CD4-positive, alpha-beta T cell (primary cell): ENCODE measurements around the gene TAT. TPM values are rescaled to one million over a fixed set of nuclear protein-coding genes. Genes with fewer than 3 reads are reported as not detected.

ENCODE experiments used
- ATAC-seq: fragments of 200-7000 bp; cut with Tn5 transposase; one replicate; pipeline ENCODE4 v1.10.0; 2022; ENCODE audit warnings: mild to moderate bottlenecking; ENCODE audit not compliant: poor library complexity
- CTCF ChIA-PET: fragments of 350-600 bp; sonication (Branson Sonifier 250); formaldehyde crosslinking; loops from one replicate; lab custom pipeline; 2021; ENCODE audit warnings: antibody characterized with exemption, inconsistent platforms; lab: Charles Lee
- POLR2A ChIA-PET: fragments of 350-600 bp; sonication (Branson Sonifier 250); formaldehyde crosslinking; loops from one replicate; lab custom pipeline; 2021; ENCODE audit warnings: antibody characterized with exemption, inconsistent platforms; lab: Charles Lee
- DNase-seq, 14 experiments: peaks; one replicate each; pipeline ENCODE4 v3.0.0-alpha.2; 2013 to 2020; ENCODE audit warnings: mixed read lengths in 2 of 14
- H3K27ac ChIP-seq, 2 donors: one replicate each; pipeline versions ENCODE4 v1.5.1 to v1.7.0; 2013; ENCODE audit warnings: low read length in 2 of 2, low read depth in 1 of 2, mild to moderate bottlenecking in 1 of 2
- H3K27me3 ChIP-seq, 2 experiments: 1 replicate in 1 of 2; 2 replicates in 1 of 2; pipeline versions ENCODE4 v1.6.1 to v1.7.0; 2013; ENCODE audit warnings: low read length in 2 of 2, control low read depth in 1 of 2, mild to moderate bottlenecking in 1 of 2, moderate library complexity in 1 of 2; ENCODE audit not compliant: insufficient read depth in 2 of 2, control insufficient read depth in 1 of 2
- H3K36me3 ChIP-seq: one replicate; pipeline ENCODE4 v1.6.1; 2013; ENCODE audit warnings: low read length, control low read depth; ENCODE audit not compliant: insufficient read depth
- H3K4me1 ChIP-seq: one replicate; pipeline ENCODE4 v1.6.1; 2013; ENCODE audit warnings: low read length, control low read depth; ENCODE audit not compliant: insufficient read depth
- H3K4me3 ChIP-seq: one replicate; pipeline ENCODE4 v1.5.1; 2013; ENCODE audit warnings: mild to moderate bottlenecking, low read length, moderate library complexity
- H3K9me3 ChIP-seq, 2 experiments: 1 replicate in 1 of 2; 2 replicates in 1 of 2; pipeline versions ENCODE4 v1.6.1 to v1.7.0; 2013; ENCODE audit warnings: low read length in 2 of 2, mild to moderate bottlenecking in 2 of 2, control low read depth in 1 of 2, moderate library complexity in 1 of 2; ENCODE audit not compliant: control insufficient read depth in 1 of 2, insufficient read depth in 1 of 2
- H3K27ac Mint-ChIP-seq: one replicate; pipeline ENCODE4 v1.8.0; 2020; ENCODE audit warnings: mixed read lengths
- H3K27me3 Mint-ChIP-seq: one replicate; pipeline ENCODE4 v1.8.0; 2021; ENCODE audit warnings: mixed read lengths
- H3K36me3 Mint-ChIP-seq: one replicate; pipeline ENCODE4 v1.8.0; 2021; ENCODE audit warnings: low read depth, mixed read lengths
- H3K4me1 Mint-ChIP-seq: one replicate; pipeline ENCODE4 v1.8.0; 2021; ENCODE audit warnings: low read depth, mixed read lengths
- H3K4me3 Mint-ChIP-seq: one replicate; pipeline ENCODE4 v1.8.0; 2020; ENCODE audit warnings: mild to moderate bottlenecking, mixed read lengths
- H3K9me3 Mint-ChIP-seq: one replicate; pipeline ENCODE4 v1.8.0; 2020; ENCODE audit warnings: mixed read lengths
- intact Hi-C, 2 experiments: fragments of 100-400 bp; cut with DNase I in 1 of 2; cut with micrococcal nuclease in 1 of 2; formaldehyde crosslinking; loops; one replicate each; pipeline versions ENCODE4 v1.15.1 to v1.9.0; 2023 to 2025; cut with DNase I, micrococcal nuclease
- total RNA-seq, 174 experiments: library from RNA in 2 of 174; stranded (reverse) in 2 of 174; gene quantifications; one replicate each; pipeline ENCODE4 v1.2.3 and lab custom pipeline; 2021 to 2026
- TF ChIP-seq, protein P1 (sequence below): fragments of 200-600 bp; IDR thresholded peaks from one replicate; pipeline ENCODE4 v1.8.0; 2022; ENCODE audit warnings: antibody characterized with exemption, mild to moderate bottlenecking

The TAT gene
- total RNA-seq, 2 experiments from 2014 or later = not detected

DNA sequence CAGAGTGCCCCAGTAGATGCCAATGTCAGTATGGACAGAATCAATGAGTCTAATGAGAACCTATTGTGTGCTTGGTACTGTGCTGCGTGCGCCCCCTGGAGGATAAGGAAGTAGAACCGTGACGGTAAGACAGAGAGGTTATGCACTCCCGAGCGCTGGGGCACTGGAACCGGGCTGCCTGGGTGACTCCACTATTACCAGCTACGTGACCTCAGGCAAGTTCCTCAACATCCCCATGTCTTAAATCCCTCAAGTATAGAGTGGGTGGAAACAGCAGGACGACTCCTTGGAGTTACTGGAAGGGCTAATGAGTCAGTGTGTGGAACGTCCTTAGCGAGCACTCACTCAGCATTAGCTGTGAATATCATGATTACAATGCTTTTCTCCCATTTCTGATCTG is 34.5 kb downstream of the TAT start:
- Mint-ChIP-seq H3K27ac (no peak overlapping the region), H3K27me3 (peaks cover 16% of the 10 kb centered on the region), H3K36me3 (no peaks in the 10 kb centered on the region), H3K4me3 (no peak overlapping the region), H3K4me1 (no peaks in the 10 kb centered on the region), H3K9me3 (no peaks in the 10 kb centered on the region)
- ChIA-PET POLR2A (no interaction called here), CTCF (interaction anchor here (1.6 kb wide), 1 partner anchor 23 kb away, joined by 3 read pairs; no protein-coding TSS in a partner anchor)
- TF ChIP-seq, protein P1, sequence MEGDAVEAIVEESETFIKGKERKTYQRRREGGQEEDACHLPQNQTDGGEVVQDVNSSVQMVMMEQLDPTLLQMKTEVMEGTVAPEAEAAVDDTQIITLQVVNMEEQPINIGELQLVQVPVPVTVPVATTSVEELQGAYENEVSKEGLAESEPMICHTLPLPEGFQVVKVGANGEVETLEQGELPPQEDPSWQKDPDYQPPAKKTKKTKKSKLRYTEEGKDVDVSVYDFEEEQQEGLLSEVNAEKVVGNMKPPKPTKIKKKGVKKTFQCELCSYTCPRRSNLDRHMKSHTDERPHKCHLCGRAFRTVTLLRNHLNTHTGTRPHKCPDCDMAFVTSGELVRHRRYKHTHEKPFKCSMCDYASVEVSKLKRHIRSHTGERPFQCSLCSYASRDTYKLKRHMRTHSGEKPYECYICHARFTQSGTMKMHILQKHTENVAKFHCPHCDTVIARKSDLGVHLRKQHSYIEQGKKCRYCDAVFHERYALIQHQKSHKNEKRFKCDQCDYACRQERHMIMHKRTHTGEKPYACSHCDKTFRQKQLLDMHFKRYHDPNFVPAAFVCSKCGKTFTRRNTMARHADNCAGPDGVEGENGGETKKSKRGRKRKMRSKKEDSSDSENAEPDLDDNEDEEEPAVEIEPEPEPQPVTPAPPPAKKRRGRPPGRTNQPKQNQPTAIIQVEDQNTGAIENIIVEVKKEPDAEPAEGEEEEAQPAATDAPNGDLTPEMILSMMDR = peak; percentile 58
- intact Hi-C loops = loop anchor here in 1 of 2 experiments (1.0 kb wide), 1 partner anchor 69 kb away; no protein-coding TSS in a partner anchor
- DNase-seq (peak; percentile 24 to 74 (median 37)), ATAC-seq (peak; percentile 84)
- no peaks in the 10 kb centered on the region for H3K36me3 ChIP-seq
- no peak overlapping the region for H3K27ac ChIP-seq
- peaks cover 3% of the 10 kb centered on the region for H3K4me1 ChIP-seq
- H3K9me3 ChIP-seq = no peaks in the 10 kb centered on the region
- no peaks in the 10 kb centered on the region for H3K27me3 ChIP-seq
- no peak overlapping the region for H3K4me3 ChIP-seq

DNA sequence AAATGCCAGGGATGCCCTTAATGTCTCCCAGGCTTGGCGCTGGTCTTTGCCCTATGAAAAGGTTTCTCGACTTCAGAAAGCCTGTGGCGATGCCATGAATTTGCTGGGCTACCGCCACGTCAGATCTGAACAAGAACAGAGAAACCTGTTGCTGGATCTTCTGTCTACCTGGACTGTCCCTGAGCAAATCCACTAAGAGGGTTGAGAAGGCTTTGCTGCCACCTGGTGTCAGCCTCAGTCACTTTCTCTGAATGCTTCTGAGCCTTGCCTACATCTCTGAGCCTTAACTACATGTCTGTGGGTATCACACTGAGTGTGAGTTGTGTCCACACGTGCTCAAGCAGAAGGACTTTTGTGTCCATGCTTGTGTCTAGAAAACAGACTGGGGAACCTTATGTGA is 39.2 kb downstream of the TAT start:
- Mint-ChIP-seq H3K36me3 (no peaks in the 10 kb centered on the region), H3K9me3 (no peaks in the 10 kb centered on the region), H3K4me1 (no peaks in the 10 kb centered on the region), H3K27ac (no peak overlapping the region), H3K4me3 (no peak overlapping the region), H3K27me3 (peaks cover 11% of the 10 kb centered on the region)
- peak; percentile 54 for ATAC-seq
- intact Hi-C loops = loop anchor here in 1 of 2 experiments (1.0 kb wide), 1 partner anchor 125 kb away; no protein-coding TSS in a partner anchor
- DNase-seq = peak in 11 of 14 experiments; percentile 2 to 53 (median 15)
- ChIA-PET POLR2A (no interaction called here), CTCF (interaction anchor here (0.9 kb wide), 1 partner anchor 125 kb away, joined by 3 read pairs; no protein-coding TSS in a partner anchor)
- peaks cover 3% of the 10 kb centered on the region for H3K4me1 ChIP-seq
- H3K27ac ChIP-seq = no peak overlapping the region
- no peaks in the 10 kb centered on the region for H3K9me3 ChIP-seq
- TF ChIP-seq, protein P1 = peak; percentile 42
- no peaks in the 10 kb centered on the region for H3K36me3 ChIP-seq
- H3K27me3 ChIP-seq = peaks cover 0 to 3% of the 10 kb centered on the region in 2 experiments
- H3K4me3 ChIP-seq = no peak overlapping the region

DNA sequence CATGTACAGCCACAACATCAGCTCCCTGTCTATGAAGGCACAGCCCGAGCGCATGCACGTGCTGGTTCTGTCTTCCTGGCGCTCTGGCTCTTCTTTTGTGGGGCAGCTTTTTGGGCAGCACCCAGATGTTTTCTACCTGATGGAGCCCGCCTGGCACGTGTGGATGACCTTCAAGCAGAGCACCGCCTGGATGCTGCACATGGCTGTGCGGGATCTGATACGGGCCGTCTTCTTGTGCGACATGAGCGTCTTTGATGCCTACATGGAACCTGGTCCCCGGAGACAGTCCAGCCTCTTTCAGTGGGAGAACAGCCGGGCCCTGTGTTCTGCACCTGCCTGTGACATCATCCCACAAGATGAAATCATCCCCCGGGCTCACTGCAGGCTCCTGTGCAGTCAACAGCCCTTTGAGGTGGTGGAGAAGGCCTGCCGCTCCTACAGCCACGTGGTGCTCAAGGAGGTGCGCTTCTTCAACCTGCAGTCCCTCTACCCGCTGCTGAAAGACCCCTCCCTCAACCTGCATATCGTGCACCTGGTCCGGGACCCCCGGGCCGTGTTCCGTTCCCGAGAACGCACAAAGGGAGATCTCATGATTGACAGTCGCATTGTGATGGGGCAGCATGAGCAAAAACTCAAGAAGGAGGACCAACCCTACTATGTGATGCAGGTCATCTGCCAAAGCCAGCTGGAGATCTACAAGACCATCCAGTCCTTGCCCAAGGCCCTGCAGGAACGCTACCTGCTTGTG is 40.0 kb downstream of the TAT start:
- CTCF ChIA-PET = no interaction called here
- H3K36me3 ChIP-seq = no peaks in the 10 kb centered on the region
- TF ChIP-seq, protein P1 = no peak
- no peak overlapping the region for H3K4me3 Mint-ChIP-seq
- peaks cover 0 to 3% of the 10 kb centered on the region in 2 experiments for H3K27me3 ChIP-seq
- H3K9me3 Mint-ChIP-seq = no peaks in the 10 kb centered on the region
- H3K4me1 ChIP-seq = no peaks in the 10 kb centered on the region
- H3K9me3 ChIP-seq = no peaks in the 10 kb centered on the region
- H3K27ac ChIP-seq = no peak overlapping the region
- intact Hi-C loops = loop anchor here in 1 of 2 experiments (1.0 kb wide), 1 partner anchor 125 kb away; no protein-coding TSS in a partner anchor
- DNase-seq (no peak), ATAC-seq (no peak)
- POLR2A ChIA-PET = no interaction called here
- no peak overlapping the region for H3K27ac Mint-ChIP-seq
- H3K36me3 Mint-ChIP-seq = no peaks in the 10 kb centered on the region
- no peaks in the 10 kb centered on the region for H3K4me1 Mint-ChIP-seq
- peaks cover 5% of the 10 kb centered on the region for H3K27me3 Mint-ChIP-seq
- no peak overlapping the region for H3K4me3 ChIP-seq
